Colonic mucosa (tissue), 4 donors: ENCODE results near the gene NCOA7. TPM values are rescaled to one million over a fixed set of nuclear protein-coding genes. Genes with fewer than 3 reads are reported as not detected.

Experiments used
- DNase-seq: peaks from one replicate; pipeline ENCODE4 v3.0.0-alpha.2; 2020
- H3K27ac ChIP-seq: fragments of 200-600 bp; one replicate; pipeline ENCODE4 v1.8.0; 2021
- H3K27me3 ChIP-seq: fragments of 200-600 bp; one replicate; pipeline ENCODE4 v1.8.0; 2021
- H3K36me3 ChIP-seq: fragments of 200-600 bp; one replicate; pipeline ENCODE4 v1.8.0; 2021
- H3K4me1 ChIP-seq: fragments of 200-600 bp; one replicate; pipeline ENCODE4 v1.8.0; 2021; ENCODE audit warnings: mild to moderate bottlenecking
- H3K4me3 ChIP-seq: fragments of 200-600 bp; one replicate; pipeline ENCODE4 v1.8.0; 2021
- H3K9ac ChIP-seq, 2 donors: one replicate each; pipeline ENCODE4 v1.7.0; 2013; ENCODE audit warnings: control low read depth in 2 of 2, low read depth in 2 of 2, low read length in 2 of 2
- H3K9me3 ChIP-seq: fragments of 200-600 bp; one replicate; pipeline ENCODE4 v1.8.0; 2021
- CTCF ChIP-seq: fragments of 200-600 bp; IDR thresholded peaks from one replicate; pipeline ENCODE4 v1.8.0; 2022; ENCODE audit warnings: antibody characterized with exemption, mild to moderate bottlenecking
- intact Hi-C: fragments of 100-400 bp; cut with DNase I; formaldehyde crosslinking; loops from one replicate; pipeline ENCODE4 v1.14.1; 2022
- total RNA-seq, 2 donors: library from RNA; stranded (reverse); fragmentation: NEBNext Ultra II Directional in 1 of 2; extraction: Animal tissue kit (Norgen Biotek cat#: 25700) in 1 of 2; gene quantifications; one replicate each; pipeline ENCODE4 v1.2.1, GENCODE V29; 2021
- donor health status: healthy.
- donor health status: DM: no; HTN: no; CAD: no.
- donor health status: DM: no; HTN: no; CAD: no.

Gene NCOA7
- total RNA-seq, 2 donors from 2014 or later = 24.9 to 59.3 TPM

- intact Hi-C loops = loop anchor here (2.0 kb wide), 1 partner anchor 93 kb away; no protein-coding TSS in a partner anchor
- Histone ChIP-seq H3K27me3 (no peaks in the 10 kb centered on the region), H3K4me3 (no peak overlapping the region), H3K36me3 (no peaks in the 10 kb centered on the region), H3K4me1 (no peaks in the 10 kb centered on the region), H3K9me3 (no peaks in the 10 kb centered on the region), H3K27ac (no peak overlapping the region), H3K9ac (no peak overlapping the region)
- no peak for DNase-seq
- TF ChIP-seq CTCF = no peak
Observed at GRCh38 chr6:125859727-125860126, 69.0 kb downstream of the NCOA7 start.

- Histone ChIP-seq H3K9ac (no peak overlapping the region), H3K4me3 (no peak overlapping the region), H3K36me3 (no peaks in the 10 kb centered on the region), H3K27ac (no peak overlapping the region), H3K4me1 (no peaks in the 10 kb centered on the region), H3K27me3 (no peaks in the 10 kb centered on the region), H3K9me3 (no peaks in the 10 kb centered on the region)
- no peak for DNase-seq
- no peak for TF ChIP-seq CTCF
- intact Hi-C loops = no loop called here
Observed at GRCh38 chr6:125863023-125863422, 72.3 kb downstream of the NCOA7 start.

- H3K4me3 ChIP-seq = no peak overlapping the region
- intact Hi-C loops = no loop called here
Observed at GRCh38 chr6:125865015-125865414, 74.3 kb downstream of the NCOA7 start.

GRCh38 chr6:125866433-125866832 is 75.7 kb downstream of the NCOA7 start:
- no peak overlapping the region for H3K9ac ChIP-seq
- no peaks in the 10 kb centered on the region for H3K4me1 ChIP-seq
- TF ChIP-seq CTCF = no peak
- no peak overlapping the region for H3K4me3 ChIP-seq
- H3K27ac ChIP-seq = no peak overlapping the region
- no peaks in the 10 kb centered on the region for H3K9me3 ChIP-seq
- H3K27me3 ChIP-seq = no peaks in the 10 kb centered on the region
- intact Hi-C loops = no loop called here
- DNase-seq = no peak
- no peaks in the 10 kb centered on the region for H3K36me3 ChIP-seq

More at GRCh38 chr6:125865015-125865414, 74.3 kb downstream of the NCOA7 start:
- no peak for DNase-seq
- no peak overlapping the region for H3K9ac ChIP-seq
- no peaks in the 10 kb centered on the region for H3K36me3 ChIP-seq
- no peak overlapping the region for H3K27ac ChIP-seq
- TF ChIP-seq CTCF = no peak
- no peaks in the 10 kb centered on the region for H3K27me3 ChIP-seq
- H3K9me3 ChIP-seq = no peaks in the 10 kb centered on the region
- no peaks in the 10 kb centered on the region for H3K4me1 ChIP-seq

- H3K4me3 ChIP-seq = no peak overlapping the region
- no peak for TF ChIP-seq CTCF
- no peaks in the 10 kb centered on the region for H3K9me3 ChIP-seq
- intact Hi-C loops = no loop called here
- H3K4me1 ChIP-seq = no peaks in the 10 kb centered on the region
- H3K27ac ChIP-seq = no peak overlapping the region
- no peaks in the 10 kb centered on the region for H3K27me3 ChIP-seq
- H3K36me3 ChIP-seq = no peaks in the 10 kb centered on the region
- DNase-seq = no peak
- no peak overlapping the region for H3K9ac ChIP-seq
Observed at GRCh38 chr6:125867483-125867942, 76.8 kb downstream of the NCOA7 start.
